Measurements from ENCODE around the gene HSP90AB1.

DNA sequence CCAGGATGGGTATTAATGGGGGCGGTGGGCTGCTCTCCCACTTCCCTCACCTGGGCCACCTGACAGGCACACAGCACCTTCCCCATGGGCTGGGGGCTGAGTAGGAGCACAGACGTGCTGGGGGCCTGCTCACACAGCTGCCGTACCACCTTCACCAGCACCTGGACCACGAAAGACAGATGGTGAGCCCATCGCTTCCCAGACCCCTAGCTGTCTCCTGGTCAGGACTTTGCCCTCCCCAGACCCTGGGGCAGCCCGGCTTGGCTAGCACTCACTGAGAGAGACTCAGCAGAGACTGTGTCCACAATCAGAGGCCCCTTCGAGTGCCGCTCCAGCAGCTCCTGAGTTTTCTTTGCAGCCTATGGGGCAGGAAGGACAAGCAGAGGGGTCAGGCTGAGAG is 54.2 kb downstream of the HSP90AB1 start:
- TF ChIP-seq, protein P1, sequence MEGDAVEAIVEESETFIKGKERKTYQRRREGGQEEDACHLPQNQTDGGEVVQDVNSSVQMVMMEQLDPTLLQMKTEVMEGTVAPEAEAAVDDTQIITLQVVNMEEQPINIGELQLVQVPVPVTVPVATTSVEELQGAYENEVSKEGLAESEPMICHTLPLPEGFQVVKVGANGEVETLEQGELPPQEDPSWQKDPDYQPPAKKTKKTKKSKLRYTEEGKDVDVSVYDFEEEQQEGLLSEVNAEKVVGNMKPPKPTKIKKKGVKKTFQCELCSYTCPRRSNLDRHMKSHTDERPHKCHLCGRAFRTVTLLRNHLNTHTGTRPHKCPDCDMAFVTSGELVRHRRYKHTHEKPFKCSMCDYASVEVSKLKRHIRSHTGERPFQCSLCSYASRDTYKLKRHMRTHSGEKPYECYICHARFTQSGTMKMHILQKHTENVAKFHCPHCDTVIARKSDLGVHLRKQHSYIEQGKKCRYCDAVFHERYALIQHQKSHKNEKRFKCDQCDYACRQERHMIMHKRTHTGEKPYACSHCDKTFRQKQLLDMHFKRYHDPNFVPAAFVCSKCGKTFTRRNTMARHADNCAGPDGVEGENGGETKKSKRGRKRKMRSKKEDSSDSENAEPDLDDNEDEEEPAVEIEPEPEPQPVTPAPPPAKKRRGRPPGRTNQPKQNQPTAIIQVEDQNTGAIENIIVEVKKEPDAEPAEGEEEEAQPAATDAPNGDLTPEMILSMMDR (IDR thresholded peaks at IDR 0.05; ENCODE audit: insufficient read depth, low read length) = no peak
- TF ChIP-seq, protein P2, sequence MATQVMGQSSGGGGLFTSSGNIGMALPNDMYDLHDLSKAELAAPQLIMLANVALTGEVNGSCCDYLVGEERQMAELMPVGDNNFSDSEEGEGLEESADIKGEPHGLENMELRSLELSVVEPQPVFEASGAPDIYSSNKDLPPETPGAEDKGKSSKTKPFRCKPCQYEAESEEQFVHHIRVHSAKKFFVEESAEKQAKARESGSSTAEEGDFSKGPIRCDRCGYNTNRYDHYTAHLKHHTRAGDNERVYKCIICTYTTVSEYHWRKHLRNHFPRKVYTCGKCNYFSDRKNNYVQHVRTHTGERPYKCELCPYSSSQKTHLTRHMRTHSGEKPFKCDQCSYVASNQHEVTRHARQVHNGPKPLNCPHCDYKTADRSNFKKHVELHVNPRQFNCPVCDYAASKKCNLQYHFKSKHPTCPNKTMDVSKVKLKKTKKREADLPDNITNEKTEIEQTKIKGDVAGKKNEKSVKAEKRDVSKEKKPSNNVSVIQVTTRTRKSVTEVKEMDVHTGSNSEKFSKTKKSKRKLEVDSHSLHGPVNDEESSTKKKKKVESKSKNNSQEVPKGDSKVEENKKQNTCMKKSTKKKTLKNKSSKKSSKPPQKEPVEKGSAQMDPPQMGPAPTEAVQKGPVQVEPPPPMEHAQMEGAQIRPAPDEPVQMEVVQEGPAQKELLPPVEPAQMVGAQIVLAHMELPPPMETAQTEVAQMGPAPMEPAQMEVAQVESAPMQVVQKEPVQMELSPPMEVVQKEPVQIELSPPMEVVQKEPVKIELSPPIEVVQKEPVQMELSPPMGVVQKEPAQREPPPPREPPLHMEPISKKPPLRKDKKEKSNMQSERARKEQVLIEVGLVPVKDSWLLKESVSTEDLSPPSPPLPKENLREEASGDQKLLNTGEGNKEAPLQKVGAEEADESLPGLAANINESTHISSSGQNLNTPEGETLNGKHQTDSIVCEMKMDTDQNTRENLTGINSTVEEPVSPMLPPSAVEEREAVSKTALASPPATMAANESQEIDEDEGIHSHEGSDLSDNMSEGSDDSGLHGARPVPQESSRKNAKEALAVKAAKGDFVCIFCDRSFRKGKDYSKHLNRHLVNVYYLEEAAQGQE (IDR thresholded peaks at IDR 0.05; ENCODE audit: insufficient replicate concordance, low read depth) = no peak
- TF ChIP-seq POLR2AphosphoS5 (IDR thresholded peaks at IDR 0.05; ENCODE audit: low read depth) (no peak), SPI1 (IDR thresholded peaks at IDR 0.05; ENCODE audit: borderline replicate concordance, low read depth) (no peak), GABPA (IDR thresholded peaks at IDR 0.05; ENCODE audit: low read depth) (no peak)
